SK-N-SH (cell line): ENCODE measurements around the gene PNLDC1.

Source experiments
- CHD2 ChIP-seq: fragments of 150-350 bp; IDR thresholded peaks from 2 replicates; pipeline ENCODE4 v1.6.1; 2018; ENCODE audit warnings: low read length; ENCODE audit not compliant: partially characterized antibody
- EP300 ChIP-seq, 2 experiments: IDR thresholded peaks; 2 replicates each; pipeline versions ENCODE4 v1.4.0 to v1.6.1; 2012; ENCODE audit warnings: borderline replicate concordance in 1 of 2, low read depth in 1 of 2, low read length in 1 of 2
- FOXJ3 ChIP-seq: sonication (generic); formaldehyde crosslinking; IDR thresholded peaks from 2 replicates; pipeline ENCODE4 v1.5.1; 2020; ENCODE audit warnings: mild to moderate bottlenecking, missing genetic modification reagents
- GABPA ChIP-seq: IDR thresholded peaks from 2 replicates; pipeline ENCODE4 v1.4.0; 2012; ENCODE audit warnings: low read depth, mild to moderate bottlenecking
- GATA2 ChIP-seq: sonication (generic); formaldehyde crosslinking; IDR thresholded peaks from 2 replicates; pipeline ENCODE4 v1.5.0; 2020; ENCODE audit warnings: mild to moderate bottlenecking, missing genetic modification reagents
- MXI1 ChIP-seq: IDR thresholded peaks from 2 replicates; pipeline ENCODE4 v1.6.1; 2012; ENCODE audit warnings: mild to moderate bottlenecking, low read depth, low read length, improper control_type of control experiment
- POLR2AphosphoS5 ChIP-seq: IDR thresholded peaks from 2 replicates; pipeline ENCODE4 v1.6.1; 2012; ENCODE audit warnings: low read depth, low read length
- RAD21 ChIP-seq: IDR thresholded peaks from 2 replicates; pipeline ENCODE4 v1.6.1; 2012; ENCODE audit warnings: mild to moderate bottlenecking, low read length
- TAF1 ChIP-seq: IDR thresholded peaks from 2 replicates; pipeline ENCODE4 v1.6.1; 2012; ENCODE audit warnings: low read depth, mild to moderate bottlenecking, low read length, moderate library complexity, borderline replicate concordance
- TEAD4 ChIP-seq: IDR thresholded peaks from 2 replicates; pipeline ENCODE4 v1.4.0; 2012; ENCODE audit warnings: mild to moderate bottlenecking, borderline replicate concordance; ENCODE audit not compliant: insufficient read depth
- YY1 ChIP-seq: IDR thresholded peaks from 2 replicates; pipeline ENCODE4 v1.4.0; 2012; ENCODE audit warnings: low read depth, mild to moderate bottlenecking
- TF ChIP-seq, protein P1 (sequence below): fragments of 200-600 bp; sonication (generic); IDR thresholded peaks from 2 replicates; pipeline ENCODE4 v1.6.1; 2017; ENCODE audit warnings: antibody characterized with exemption, mild to moderate bottlenecking, moderate library complexity
- TF ChIP-seq, protein P2 (sequence below): IDR thresholded peaks from 2 replicates; pipeline ENCODE4 v1.4.0; 2012; ENCODE audit warnings: low read depth
- TF ChIP-seq, protein P3 (sequence below): IDR thresholded peaks from 2 replicates; pipeline ENCODE4 v1.6.1; 2012; ENCODE audit warnings: mild to moderate bottlenecking, low read depth, low read length, moderate library complexity

DNA sequence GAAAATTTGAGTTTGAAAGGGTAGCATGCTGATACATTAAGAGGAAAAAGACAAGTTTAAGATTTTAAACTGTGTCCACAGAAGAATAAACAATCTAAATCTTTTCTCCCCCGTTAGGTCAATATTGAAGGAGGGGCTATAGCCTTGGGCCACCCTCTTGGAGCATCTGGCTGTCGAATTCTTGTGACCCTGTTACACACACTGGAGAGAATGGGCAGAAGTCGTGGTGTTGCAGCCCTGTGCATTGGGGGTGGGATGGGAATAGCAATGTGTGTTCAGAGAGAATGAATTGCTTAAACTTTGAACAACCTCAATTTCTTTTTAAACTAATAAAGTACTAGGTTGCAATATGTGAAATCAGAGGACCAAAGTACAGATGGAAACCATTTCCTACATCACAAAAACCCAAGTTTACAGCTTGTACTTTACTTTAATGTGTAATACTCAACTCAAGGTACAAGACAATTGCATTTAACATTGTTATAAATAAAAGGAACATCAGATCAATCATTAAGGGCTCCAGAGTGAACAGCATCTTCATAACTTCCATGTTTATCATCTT is 21.5 kb upstream of the PNLDC1 start:
- TF ChIP-seq, protein P1, sequence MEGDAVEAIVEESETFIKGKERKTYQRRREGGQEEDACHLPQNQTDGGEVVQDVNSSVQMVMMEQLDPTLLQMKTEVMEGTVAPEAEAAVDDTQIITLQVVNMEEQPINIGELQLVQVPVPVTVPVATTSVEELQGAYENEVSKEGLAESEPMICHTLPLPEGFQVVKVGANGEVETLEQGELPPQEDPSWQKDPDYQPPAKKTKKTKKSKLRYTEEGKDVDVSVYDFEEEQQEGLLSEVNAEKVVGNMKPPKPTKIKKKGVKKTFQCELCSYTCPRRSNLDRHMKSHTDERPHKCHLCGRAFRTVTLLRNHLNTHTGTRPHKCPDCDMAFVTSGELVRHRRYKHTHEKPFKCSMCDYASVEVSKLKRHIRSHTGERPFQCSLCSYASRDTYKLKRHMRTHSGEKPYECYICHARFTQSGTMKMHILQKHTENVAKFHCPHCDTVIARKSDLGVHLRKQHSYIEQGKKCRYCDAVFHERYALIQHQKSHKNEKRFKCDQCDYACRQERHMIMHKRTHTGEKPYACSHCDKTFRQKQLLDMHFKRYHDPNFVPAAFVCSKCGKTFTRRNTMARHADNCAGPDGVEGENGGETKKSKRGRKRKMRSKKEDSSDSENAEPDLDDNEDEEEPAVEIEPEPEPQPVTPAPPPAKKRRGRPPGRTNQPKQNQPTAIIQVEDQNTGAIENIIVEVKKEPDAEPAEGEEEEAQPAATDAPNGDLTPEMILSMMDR = no peak
- no peak for TF ChIP-seq GATA2 (CRISPR knock-in tag)
- TF ChIP-seq CHD2 = no peak
- TF ChIP-seq POLR2AphosphoS5 = no peak
- TF ChIP-seq, protein P2, sequence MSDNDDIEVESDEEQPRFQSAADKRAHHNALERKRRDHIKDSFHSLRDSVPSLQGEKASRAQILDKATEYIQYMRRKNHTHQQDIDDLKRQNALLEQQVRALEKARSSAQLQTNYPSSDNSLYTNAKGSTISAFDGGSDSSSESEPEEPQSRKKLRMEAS = no peak
- no peak for TF ChIP-seq TEAD4
- no peak for TF ChIP-seq FOXJ3 (CRISPR knock-in tag)
- no peak for TF ChIP-seq EP300 (IDR thresholded peaks at IDR 0.05; ENCODE audit: borderline replicate concordance in 1 of 2, low read depth in 1 of 2, low read length in 1 of 2)
- no peak for TF ChIP-seq YY1
- TF ChIP-seq MXI1 = no peak
- no peak for TF ChIP-seq RAD21
- TF ChIP-seq, protein P3, sequence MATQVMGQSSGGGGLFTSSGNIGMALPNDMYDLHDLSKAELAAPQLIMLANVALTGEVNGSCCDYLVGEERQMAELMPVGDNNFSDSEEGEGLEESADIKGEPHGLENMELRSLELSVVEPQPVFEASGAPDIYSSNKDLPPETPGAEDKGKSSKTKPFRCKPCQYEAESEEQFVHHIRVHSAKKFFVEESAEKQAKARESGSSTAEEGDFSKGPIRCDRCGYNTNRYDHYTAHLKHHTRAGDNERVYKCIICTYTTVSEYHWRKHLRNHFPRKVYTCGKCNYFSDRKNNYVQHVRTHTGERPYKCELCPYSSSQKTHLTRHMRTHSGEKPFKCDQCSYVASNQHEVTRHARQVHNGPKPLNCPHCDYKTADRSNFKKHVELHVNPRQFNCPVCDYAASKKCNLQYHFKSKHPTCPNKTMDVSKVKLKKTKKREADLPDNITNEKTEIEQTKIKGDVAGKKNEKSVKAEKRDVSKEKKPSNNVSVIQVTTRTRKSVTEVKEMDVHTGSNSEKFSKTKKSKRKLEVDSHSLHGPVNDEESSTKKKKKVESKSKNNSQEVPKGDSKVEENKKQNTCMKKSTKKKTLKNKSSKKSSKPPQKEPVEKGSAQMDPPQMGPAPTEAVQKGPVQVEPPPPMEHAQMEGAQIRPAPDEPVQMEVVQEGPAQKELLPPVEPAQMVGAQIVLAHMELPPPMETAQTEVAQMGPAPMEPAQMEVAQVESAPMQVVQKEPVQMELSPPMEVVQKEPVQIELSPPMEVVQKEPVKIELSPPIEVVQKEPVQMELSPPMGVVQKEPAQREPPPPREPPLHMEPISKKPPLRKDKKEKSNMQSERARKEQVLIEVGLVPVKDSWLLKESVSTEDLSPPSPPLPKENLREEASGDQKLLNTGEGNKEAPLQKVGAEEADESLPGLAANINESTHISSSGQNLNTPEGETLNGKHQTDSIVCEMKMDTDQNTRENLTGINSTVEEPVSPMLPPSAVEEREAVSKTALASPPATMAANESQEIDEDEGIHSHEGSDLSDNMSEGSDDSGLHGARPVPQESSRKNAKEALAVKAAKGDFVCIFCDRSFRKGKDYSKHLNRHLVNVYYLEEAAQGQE = no peak
- TF ChIP-seq GABPA = no peak
- TF ChIP-seq TAF1 = no peak
